Measurements from ENCODE around the gene ABCG2.

DNA sequence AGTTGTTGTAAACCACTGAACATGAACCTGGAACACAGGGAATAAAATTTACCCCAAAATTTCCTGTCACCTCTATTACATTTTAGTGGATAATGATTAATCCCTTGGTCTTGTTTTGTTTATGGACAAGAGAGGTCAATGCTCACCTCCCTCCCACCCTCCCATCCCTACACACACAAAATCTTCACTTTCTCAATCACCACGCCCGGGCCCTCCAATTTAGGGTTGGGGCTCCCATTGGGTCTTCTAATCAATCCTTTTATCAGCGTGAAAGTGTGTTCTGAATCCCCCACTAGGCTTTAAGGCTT lies 23.1 kb downstream of the ABCG2 start:
- TF ChIP-seq POLR2A (IDR thresholded peaks at IDR 0.05) (no peak), POLR2AphosphoS5 (IDR thresholded peaks at IDR 0.05) (no peak)
- TF ChIP-seq, protein P1, sequence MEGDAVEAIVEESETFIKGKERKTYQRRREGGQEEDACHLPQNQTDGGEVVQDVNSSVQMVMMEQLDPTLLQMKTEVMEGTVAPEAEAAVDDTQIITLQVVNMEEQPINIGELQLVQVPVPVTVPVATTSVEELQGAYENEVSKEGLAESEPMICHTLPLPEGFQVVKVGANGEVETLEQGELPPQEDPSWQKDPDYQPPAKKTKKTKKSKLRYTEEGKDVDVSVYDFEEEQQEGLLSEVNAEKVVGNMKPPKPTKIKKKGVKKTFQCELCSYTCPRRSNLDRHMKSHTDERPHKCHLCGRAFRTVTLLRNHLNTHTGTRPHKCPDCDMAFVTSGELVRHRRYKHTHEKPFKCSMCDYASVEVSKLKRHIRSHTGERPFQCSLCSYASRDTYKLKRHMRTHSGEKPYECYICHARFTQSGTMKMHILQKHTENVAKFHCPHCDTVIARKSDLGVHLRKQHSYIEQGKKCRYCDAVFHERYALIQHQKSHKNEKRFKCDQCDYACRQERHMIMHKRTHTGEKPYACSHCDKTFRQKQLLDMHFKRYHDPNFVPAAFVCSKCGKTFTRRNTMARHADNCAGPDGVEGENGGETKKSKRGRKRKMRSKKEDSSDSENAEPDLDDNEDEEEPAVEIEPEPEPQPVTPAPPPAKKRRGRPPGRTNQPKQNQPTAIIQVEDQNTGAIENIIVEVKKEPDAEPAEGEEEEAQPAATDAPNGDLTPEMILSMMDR (IDR thresholded peaks at IDR 0.05), result no peak

All from suprapubic skin (tissue), 4 donors.